K562 (cell line): ENCODE data around the gene ETV3. TPM values are rescaled to one million over a fixed set of nuclear protein-coding genes. Genes with fewer than 3 reads are reported as not detected.

Experiments
- BHLHE40 ChIP-seq: IDR thresholded peaks from 2 replicates; pipeline ENCODE4 v1.6.1; 2011; ENCODE audit warnings: low read length, improper control_type of control experiment
- CHCHD3 ChIP-seq: fragments of 250-450 bp; sonication (Bioruptor Pico); IDR thresholded peaks from 2 replicates; pipeline ENCODE4 v2.1.2; 2022; ENCODE audit warnings: mild to moderate bottlenecking
- FOS ChIP-seq: IDR thresholded peaks from 3 replicates; pipeline ENCODE4 v1.6.1; 2011; ENCODE audit not compliant: insufficient read length; ENCODE audit errors: extremely low read depth
- FOSL1 ChIP-seq: fragments of 200-800 bp; sonication (Bioruptor generic); conservative IDR thresholded peaks from 2 replicates; pipeline ENCODE4 v1.6.1; 2016; ENCODE audit warnings: missing genetic modification characterization, missing compliant biosample characterization
- FOXJ2 ChIP-seq: fragments of 200-800 bp; sonication (Bioruptor generic); IDR thresholded peaks from 2 replicates; pipeline ENCODE4 v1.6.1; 2016; ENCODE audit warnings: missing genetic modification characterization, missing compliant biosample characterization
- GATAD2B ChIP-seq: fragments of 450-650 bp; IDR thresholded peaks from 2 replicates; pipeline ENCODE4 v1.6.1; 2017; ENCODE audit warnings: mild to moderate bottlenecking, borderline replicate concordance
- HMGN3 ChIP-seq: IDR thresholded peaks from 2 replicates; pipeline ENCODE4 v1.6.1; 2011; ENCODE audit warnings: borderline replicate concordance, low read depth, mild to moderate bottlenecking, mixed read lengths, low read length; ENCODE audit not compliant: insufficient read length; ENCODE audit errors: extremely low read depth
- MBD2 ChIP-seq: sonication (generic); IDR thresholded peaks from 2 replicates; pipeline ENCODE4 v1.6.1; 2016; ENCODE audit warnings: low read depth, borderline replicate concordance
- NONO ChIP-seq, 2 experiments: fragments of 200-400 bp in 1 of 2; fragments of 450-650 bp in 1 of 2; formaldehyde crosslinking in 1 of 2; IDR thresholded peaks; 2 replicates each; pipeline ENCODE4 v1.6.1; 2017; ENCODE audit warnings: low read depth in 2 of 2, mild to moderate bottlenecking in 2 of 2, moderate library complexity in 2 of 2, low read length in 1 of 2
- RAD51 ChIP-seq: fragments of 450-650 bp; IDR thresholded peaks from 2 replicates; pipeline ENCODE4 v1.7.1; 2016; ENCODE audit warnings: low read depth, mild to moderate bottlenecking, borderline replicate concordance
- STAG1 ChIP-seq: sonication (generic); formaldehyde crosslinking; IDR thresholded peaks from 2 replicates; pipeline ENCODE4 v1.5.0; 2020; ENCODE audit warnings: missing genetic modification reagents, borderline replicate concordance
- TEAD2 ChIP-seq: fragments of 450-650 bp; IDR thresholded peaks from 2 replicates; pipeline ENCODE4 v1.6.1; 2016; ENCODE audit warnings: missing genetic modification characterization, control low read depth, missing compliant biosample characterization
- YY1 ChIP-seq, 3 experiments: IDR thresholded peaks; 2 replicates each; pipeline ENCODE4 v1.6.1; 2011; ENCODE audit warnings: low read length in 2 of 3, mild to moderate bottlenecking in 2 of 3, moderate library complexity in 2 of 3, borderline replicate concordance in 1 of 3, control low read depth in 1 of 3, low read depth in 1 of 3; ENCODE audit not compliant: insufficient read depth in 3 of 3, insufficient replicate concordance in 2 of 3, control insufficient read depth in 1 of 3, insufficient read length in 1 of 3; ENCODE audit errors: extremely low read depth in 1 of 3
- ZC3H4 ChIP-seq: sonication (generic); formaldehyde crosslinking; IDR thresholded peaks from 2 replicates; pipeline ENCODE4 v1.9.0; 2021; ENCODE audit warnings: missing genetic modification reagents, borderline replicate concordance
- ZNF12 ChIP-seq: sonication (generic); formaldehyde crosslinking; IDR thresholded peaks from 2 replicates; pipeline ENCODE4 v1.4.0; 2020; ENCODE audit warnings: mild to moderate bottlenecking, missing genetic modification reagents
- ZNF766 ChIP-seq: fragments of 200-800 bp; sonication (Bioruptor generic); conservative IDR thresholded peaks from 2 replicates; pipeline ENCODE4 v1.6.1; 2016; ENCODE audit warnings: missing genetic modification characterization, missing compliant biosample characterization
- polyA plus RNA-seq, 8 experiments: library from polyadenylated mRNA; depleted of rRNA in 4 of 8; stranded (reverse) in 5 of 8; unstranded in 3 of 8; fragments of >200 nt; fragmentation: Nextera tagmentation in 2 of 8; fragmentation: Illumina TruSeq in 1 of 8; extraction: Ambion mirVana in 2 of 8; extraction: Trizol in 1 of 8; gene quantifications; 2 replicates each; pipeline versions ENCODE4 v1.2.1 to v1.2.3, GENCODE V29; 2011 to 2014; ENCODE audit warnings: inconsistent platforms in 1 of 8, missing spikeins in 1 of 8
- total RNA-seq, 7 experiments: library from RNA; depleted of rRNA in 6 of 7; stranded (reverse); fragments of >200 nt in 6 of 7; fragmentation: Illumina TruSeq in 2 of 7; extraction: Trizol in 2 of 7; gene quantifications; 2 replicates each; pipeline versions ENCODE4 v1.2.1 to v1.2.3, GENCODE V29; 2011 to 2021; ENCODE audit warnings: low replicate concordance in 1 of 7
- TF ChIP-seq, protein P1 (sequence below): IDR thresholded peaks from 2 replicates; pipeline ENCODE4 v1.6.1; 2011; ENCODE audit warnings: borderline replicate concordance, low read depth, mild to moderate bottlenecking, moderate library complexity, low read length; ENCODE audit not compliant: insufficient read depth, poor library complexity, severe bottlenecking
- TF ChIP-seq, protein P2 (sequence below), 2 experiments: fragments of 450-650 bp in 1 of 2; sonication (generic) in 1 of 2; formaldehyde crosslinking in 1 of 2; IDR thresholded peaks in 1 of 2; conservative IDR thresholded peaks in 1 of 2; 2 replicates each; pipeline versions ENCODE4 v1.6.1 to v1.8.1; 2016 to 2023; ENCODE audit warnings: mild to moderate bottlenecking in 2 of 2, moderate library complexity in 2 of 2, inconsistent platforms in 1 of 2, missing genetic modification reagents in 1 of 2
- TF ChIP-seq, protein P3 (sequence below), 2 experiments: fragments of 450-650 bp in 1 of 2; sonication (generic) in 1 of 2; formaldehyde crosslinking; conservative IDR thresholded peaks; 2 replicates each; pipeline versions ENCODE4 v1.4.0 to v1.8.1; 2020 to 2022; ENCODE audit warnings: mild to moderate bottlenecking in 1 of 2, missing genetic modification reagents in 1 of 2
- TF ChIP-seq, protein P4 (sequence below): fragments of 450-650 bp; formaldehyde crosslinking; IDR thresholded peaks from 2 replicates; pipeline ENCODE4 v1.4.0; 2022; ENCODE audit warnings: missing genetic modification characterization

ETV3 gene
- total and polyA plus RNA-seq, 9 of the 15 experiments (the other 6 are each of a cell fraction or from before 2014, with no cell fraction given) = 3.1 to 16.0 (median 9.0) TPM

DNA sequence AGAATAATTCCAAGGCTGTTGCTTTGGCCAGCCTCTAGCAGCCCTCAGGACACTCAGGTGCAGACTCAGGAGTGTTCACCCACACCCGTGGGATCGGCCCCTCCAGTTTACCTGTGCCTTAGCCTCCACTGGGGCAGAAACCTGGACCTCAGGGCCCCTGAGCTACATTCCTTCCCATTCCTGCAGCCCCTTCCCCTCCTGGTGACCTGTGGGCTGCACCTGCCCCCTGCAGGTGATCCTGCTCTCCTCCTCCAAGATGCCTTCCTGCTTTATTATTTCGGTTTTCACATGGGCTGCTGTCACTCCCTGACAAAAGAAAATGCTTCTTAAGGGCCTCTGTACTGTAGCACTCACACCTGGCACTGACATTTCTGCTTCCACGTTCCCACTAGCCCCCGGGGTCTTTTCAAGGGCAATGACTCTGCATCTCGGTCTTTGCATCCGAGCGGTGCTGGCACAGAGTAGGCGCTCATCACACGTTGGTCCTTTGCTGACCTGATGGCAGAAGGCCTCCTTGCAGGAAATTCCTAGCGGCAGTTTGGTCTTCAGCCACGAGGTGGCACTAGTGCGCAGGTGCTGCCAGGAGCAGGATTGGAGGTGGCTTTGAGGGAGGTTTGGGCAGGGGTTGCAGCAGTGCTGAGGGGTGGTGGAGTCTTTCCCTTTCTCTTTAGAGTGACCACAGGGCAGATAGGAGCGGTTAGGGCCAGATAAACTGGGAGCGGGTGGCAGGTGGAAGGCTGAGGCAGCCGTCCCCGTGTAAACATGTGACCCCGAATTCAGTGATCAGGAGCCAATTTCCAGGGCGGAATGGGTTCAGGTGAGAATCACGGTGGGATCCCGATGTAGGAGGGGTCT lies 25.3 kb upstream of the ETV3 start (continued):
- TF ChIP-seq BHLHE40 = peak; percentile 13; the same call in 1 of the 2 replicates
- peak; percentile 74; the same call in 1 of the 2 replicates for TF ChIP-seq STAG1 (CRISPR knock-in tag)
- no peak for TF ChIP-seq ZNF766 (CRISPR knock-in tag)
- no peak for TF ChIP-seq FOS
- TF ChIP-seq, protein P1, sequence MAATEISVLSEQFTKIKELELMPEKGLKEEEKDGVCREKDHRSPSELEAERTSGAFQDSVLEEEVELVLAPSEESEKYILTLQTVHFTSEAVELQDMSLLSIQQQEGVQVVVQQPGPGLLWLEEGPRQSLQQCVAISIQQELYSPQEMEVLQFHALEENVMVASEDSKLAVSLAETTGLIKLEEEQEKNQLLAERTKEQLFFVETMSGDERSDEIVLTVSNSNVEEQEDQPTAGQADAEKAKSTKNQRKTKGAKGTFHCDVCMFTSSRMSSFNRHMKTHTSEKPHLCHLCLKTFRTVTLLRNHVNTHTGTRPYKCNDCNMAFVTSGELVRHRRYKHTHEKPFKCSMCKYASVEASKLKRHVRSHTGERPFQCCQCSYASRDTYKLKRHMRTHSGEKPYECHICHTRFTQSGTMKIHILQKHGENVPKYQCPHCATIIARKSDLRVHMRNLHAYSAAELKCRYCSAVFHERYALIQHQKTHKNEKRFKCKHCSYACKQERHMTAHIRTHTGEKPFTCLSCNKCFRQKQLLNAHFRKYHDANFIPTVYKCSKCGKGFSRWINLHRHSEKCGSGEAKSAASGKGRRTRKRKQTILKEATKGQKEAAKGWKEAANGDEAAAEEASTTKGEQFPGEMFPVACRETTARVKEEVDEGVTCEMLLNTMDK = no peak
- TF ChIP-seq, protein P2, sequence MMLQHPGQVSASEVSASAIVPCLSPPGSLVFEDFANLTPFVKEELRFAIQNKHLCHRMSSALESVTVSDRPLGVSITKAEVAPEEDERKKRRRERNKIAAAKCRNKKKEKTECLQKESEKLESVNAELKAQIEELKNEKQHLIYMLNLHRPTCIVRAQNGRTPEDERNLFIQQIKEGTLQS (IDR thresholded peaks at IDR 0.05) = no peak
- TF ChIP-seq, protein P2 (CRISPR knock-in tag; conservative IDR thresholded peaks at IDR 0.05) = no peak
- TF ChIP-seq CHCHD3 = no peak
- TF ChIP-seq TEAD2 (tag) = no peak
- TF ChIP-seq FOSL1 = no peak
- TF ChIP-seq GATAD2B = no peak
- no peak for TF ChIP-seq YY1 (IDR thresholded peaks at IDR 0.05; ENCODE audit: borderline replicate concordance in 1 of 3, control insufficient read depth in 1 of 3, extremely low read depth in 1 of 3, insufficient read depth in 3 of 3, insufficient read length in 1 of 3, insufficient replicate concordance in 2 of 3, low read depth in 1 of 3, low read length in 2 of 3)
- no peak for TF ChIP-seq HMGN3
- TF ChIP-seq ZC3H4 (CRISPR knock-in tag) = no peak
- TF ChIP-seq FOXJ2 (tag) = no peak
- no peak for TF ChIP-seq NONO (IDR thresholded peaks at IDR 0.05; ENCODE audit: low read depth in 2 of 2, low read length in 1 of 2)
- peak; percentile 68; the same call in 1 of the 2 replicates for TF ChIP-seq RAD51
- TF ChIP-seq, protein P3, sequence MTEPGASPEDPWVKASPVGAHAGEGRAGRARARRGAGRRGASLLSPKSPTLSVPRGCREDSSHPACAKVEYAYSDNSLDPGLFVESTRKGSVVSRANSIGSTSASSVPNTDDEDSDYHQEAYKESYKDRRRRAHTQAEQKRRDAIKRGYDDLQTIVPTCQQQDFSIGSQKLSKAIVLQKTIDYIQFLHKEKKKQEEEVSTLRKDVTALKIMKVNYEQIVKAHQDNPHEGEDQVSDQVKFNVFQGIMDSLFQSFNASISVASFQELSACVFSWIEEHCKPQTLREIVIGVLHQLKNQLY (CRISPR knock-in tag; conservative IDR thresholded peaks at IDR 0.05) = no peak
- no peak for TF ChIP-seq ZNF12 (CRISPR knock-in tag)
- TF ChIP-seq, protein P4, sequence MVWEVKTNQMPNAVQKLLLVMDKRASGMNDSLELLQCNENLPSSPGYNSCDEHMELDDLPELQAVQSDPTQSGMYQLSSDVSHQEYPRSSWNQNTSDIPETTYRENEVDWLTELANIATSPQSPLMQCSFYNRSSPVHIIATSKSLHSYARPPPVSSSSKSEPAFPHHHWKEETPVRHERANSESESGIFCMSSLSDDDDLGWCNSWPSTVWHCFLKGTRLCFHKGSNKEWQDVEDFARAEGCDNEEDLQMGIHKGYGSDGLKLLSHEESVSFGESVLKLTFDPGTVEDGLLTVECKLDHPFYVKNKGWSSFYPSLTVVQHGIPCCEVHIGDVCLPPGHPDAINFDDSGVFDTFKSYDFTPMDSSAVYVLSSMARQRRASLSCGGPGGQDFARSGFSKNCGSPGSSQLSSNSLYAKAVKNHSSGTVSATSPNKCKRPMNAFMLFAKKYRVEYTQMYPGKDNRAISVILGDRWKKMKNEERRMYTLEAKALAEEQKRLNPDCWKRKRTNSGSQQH (CRISPR knock-in tag) = no peak
- TF ChIP-seq MBD2 = no peak
